HUDEP-2 (cell line): Measurements from ENCODE around the gene SPANXA1.
"Not testable (repeated sequence)": the region's sequence is repeated elsewhere in the genome, so short reads cannot be mapped to it uniquely, and the experiment has no call there.

Source experiments
- DNase-seq, 76 experiments: peaks; one replicate each; lab custom pipeline; 2025; ENCODE audit not compliant: unreplicated experiment in 76 of 76; lab: John Stamatoyannopoulos, UW

Gene SPANXA1

GRCh38 chrX:141584638-141585037, at the start of gene SPANXA1:
TSS of gene SPANXA1 (minus strand) at chrX:141584738. CDS start at chrX:141584678, 60 bp downstream.
- DNase-seq = not testable (repeated sequence)

GRCh38 chrX:141632124-141632523, 47.6 kb upstream of the SPANXA1 start:
- no peak for DNase-seq

GRCh38 chrX:141619336-141619735, 34.8 kb upstream of the SPANXA1 start:
- DNase-seq = no peak

GRCh38 chrX:141609111-141609510, 24.6 kb upstream of the SPANXA1 start:
- no peak for DNase-seq

GRCh38 chrX:141589408-141589807, 4.9 kb upstream of the SPANXA1 start, which contains the start of gene SPANXA2:
TSS of gene SPANXA2 (plus strand) at chrX:141589708. CDS start at chrX:141589768, 60 bp downstream.
- not testable (repeated sequence) for DNase-seq

GRCh38 chrX:141542551-141542950, 42.0 kb downstream of the SPANXA1 start:
- not testable (repeated sequence) for DNase-seq
